Tibial nerve (tissue), 4 donors: ENCODE data around the gene ARMC12. TPM values are rescaled to one million over a fixed set of nuclear protein-coding genes. Genes with fewer than 3 reads are reported as not detected.

ENCODE experiments used
- DNase-seq, 2 donors: peaks; one replicate each; pipeline ENCODE4 v3.0.0-alpha.2; 2019; ENCODE audit warnings: low spot score in 2 of 2
- H3K27ac ChIP-seq, 4 donors: fragments of 200-600 bp; sonication (generic) in 3 of 4; one replicate each; pipeline ENCODE4 v1.5.1; 2017 to 2019; ENCODE audit warnings: mild to moderate bottlenecking in 1 of 4
- H3K27me3 ChIP-seq, 2 donors: fragments of 200-600 bp; sonication (generic) in 1 of 2; one replicate each; pipeline versions ENCODE4 v1.5.1 to v1.6.0; 2017 to 2019
- H3K36me3 ChIP-seq, 3 donors: fragments of 200-600 bp; sonication (generic); one replicate each; pipeline ENCODE4 v1.5.1; 2018 to 2019
- H3K4me1 ChIP-seq, 4 donors: fragments of 200-600 bp; sonication (generic) in 3 of 4; one replicate each; pipeline ENCODE4 v1.5.1; 2017 to 2019
- H3K4me3 ChIP-seq, 4 donors: fragments of 200-600 bp; sonication (generic) in 3 of 4; one replicate each; pipeline ENCODE4 v1.5.1; 2017 to 2019; ENCODE audit warnings: mild to moderate bottlenecking in 1 of 4, moderate library complexity in 1 of 4
- H3K9me3 ChIP-seq, 4 donors: fragments of 200-600 bp; sonication (generic) in 3 of 4; one replicate each; pipeline ENCODE4 v1.5.1; 2017 to 2019
- CTCF ChIP-seq, 5 experiments: fragments of 200-600 bp in 3 of 5; fragments of 450-650 bp in 2 of 5; sonication (generic) in 3 of 5; IDR thresholded peaks; one replicate each; pipeline ENCODE4 v1.5.1; 2016 to 2019; ENCODE audit warnings: antibody characterized with exemption in 5 of 5, mild to moderate bottlenecking in 3 of 5, moderate library complexity in 2 of 5
- EP300 ChIP-seq, 2 donors: sonication (generic); formaldehyde crosslinking; IDR thresholded peaks; one replicate each; pipeline ENCODE4 v1.6.1; 2017; ENCODE audit warnings: antibody characterized with exemption in 2 of 2, mild to moderate bottlenecking in 1 of 2
- POLR2A ChIP-seq, 2 donors: fragments of 450-650 bp; IDR thresholded peaks; one replicate each; pipeline ENCODE4 v1.6.1; 2017; ENCODE audit warnings: antibody characterized with exemption in 2 of 2, mild to moderate bottlenecking in 2 of 2, moderate library complexity in 2 of 2
- WGBS, 2 donors: methylation state at CpG; one replicate each; pipeline ENCODE4 v1.1.5; 2018; 5-methylcytosine and 5-hydroxymethylcytosine counted together
- total RNA-seq, 4 donors: library from RNA; depleted of rRNA; stranded (reverse); fragments of >200 nt; gene quantifications; one replicate each; pipeline ENCODE4 v1.1.0, GENCODE V29; 2016

Gene ARMC12
- total RNA-seq, 4 donors from 2014 or later: 2.2 to 2.9 TPM; not detected in 2

- Histone ChIP-seq H3K4me1 (no peaks in the 10 kb centered on the region), H3K27ac (no peak overlapping the region), H3K27me3 (no peaks in the 10 kb centered on the region), H3K4me3 (no peak overlapping the region), H3K36me3 (no peaks in the 10 kb centered on the region), H3K9me3 (no peaks in the 10 kb centered on the region)
- no peak for DNase-seq
- WGBS, 2 donors: 81 to 86% methylated on average over 4 of the region's 4 CpGs
- TF ChIP-seq POLR2A (IDR thresholded peaks at IDR 0.05) (no peak), EP300 (IDR thresholded peaks at IDR 0.05) (no peak), CTCF (IDR thresholded peaks at IDR 0.05) (no peak)
These were observed 59.4 kb downstream of the ARMC12 start for GRCh38 chr6:35796236-35796635.

- Histone ChIP-seq H3K9me3 (no peaks in the 10 kb centered on the region), H3K36me3 (no peaks in the 10 kb centered on the region), H3K4me3 (no peak overlapping the region), H3K4me1 (no peaks in the 10 kb centered on the region), H3K27me3 (no peaks in the 10 kb centered on the region), H3K27ac (no peak overlapping the region)
- WGBS, 2 donors: 75 to 84% methylated on average over 8 of the region's 8 CpGs
- no peak for DNase-seq
- TF ChIP-seq CTCF (IDR thresholded peaks at IDR 0.05): no peak
- no peak for TF ChIP-seq EP300 (IDR thresholded peaks at IDR 0.05)
- no peak for TF ChIP-seq POLR2A (IDR thresholded peaks at IDR 0.05)
These were observed 61.1 kb downstream of the ARMC12 start for GRCh38 chr6:35797837-35798526.

Other genes starting within 250 kb of the ARMC12 start
- 10 to 100 TPM in 3 of 4 donors, 1 to 10 TPM in 1; 9.8 to 20.1 (median 13.6) TPM for gene TEAD3, start 240.0 kb upstream of the ARMC12 start, total RNA-seq
- under 1 TPM in 1 of 4 donors, not detected in 3; 0.60 TPM for gene TULP1, start 224.1 kb upstream of the ARMC12 start, total RNA-seq
- 100 to 1,000 TPM; 304 to 768 (median 608) TPM for gene FKBP5, start 48.1 kb upstream of the ARMC12 start, total RNA-seq
- not detected for gene CLPSL2, start 39.6 kb downstream of the ARMC12 start, total RNA-seq
- not detected for gene CLPSL1, start 44.0 kb downstream of the ARMC12 start, total RNA-seq
- gene CLPS, start 60.3 kb downstream of the ARMC12 start, total RNA-seq: 10 to 100 TPM in 3 of 4 donors, 1 to 10 TPM in 1; 3.9 to 32.7 (median 13.0) TPM
- gene LHFPL5, start 68.3 kb downstream of the ARMC12 start, total RNA-seq: not detected
- gene SRPK1, start 184.1 kb downstream of the ARMC12 start, total RNA-seq: 10 to 100 TPM; 23.2 to 48.0 (median 40.2) TPM